ENCODE measurements around the gene UTP14C.

UTP14C gene

GRCh38 chr13:52024481-52024880 lies at the start of gene UTP14C:
UTP14C (plus strand) TSS chr13:52024691; CDS start chr13:52028805, 4,114 bp downstream.
- in situ Hi-C loops (cut with MboI; ENCODE audit: low sequenced_read_pairs, unreplicated experiment) = no loop called here
- TF ChIP-seq CTCF (IDR thresholded peaks at IDR 0.05; ENCODE audit: borderline replicate concordance, control extremely low read depth, extremely low read depth, insufficient read depth, missing control alignments) = no peak

GRCh38 chr13:51976423-51976822 lies 48.1 kb upstream of the UTP14C start:
- in situ Hi-C loops (cut with MboI; ENCODE audit: low sequenced_read_pairs, unreplicated experiment) = no loop called here
- DNase-seq (ENCODE audit: low spot score) = no peak
- no peak for TF ChIP-seq CTCF (IDR thresholded peaks at IDR 0.05; ENCODE audit: borderline replicate concordance, control extremely low read depth, extremely low read depth, insufficient read depth, missing control alignments)

More at GRCh38 chr13:52024481-52024880, at the start of gene UTP14C:
- no peak for DNase-seq (ENCODE audit: low spot score)

- in situ Hi-C loops (cut with MboI; ENCODE audit: low sequenced_read_pairs, unreplicated experiment) = no loop called here
- TF ChIP-seq CTCF (IDR thresholded peaks at IDR 0.05; ENCODE audit: borderline replicate concordance, control extremely low read depth, extremely low read depth, insufficient read depth, missing control alignments) = no peak
- no peak for DNase-seq (ENCODE audit: low spot score)
Measured at GRCh38 chr13:51976890-51977289, 47.6 kb upstream of the UTP14C start.

GRCh38 chr13:51977625-51978024 lies 46.9 kb upstream of the UTP14C start:
- in situ Hi-C loops (cut with MboI; ENCODE audit: low sequenced_read_pairs, unreplicated experiment) = no loop called here
- no peak for DNase-seq (ENCODE audit: low spot score)
- TF ChIP-seq CTCF (IDR thresholded peaks at IDR 0.05; ENCODE audit: borderline replicate concordance, control extremely low read depth, extremely low read depth, insufficient read depth, missing control alignments) = no peak

GRCh38 chr13:51978796-51979556 lies 45.5 kb upstream of the UTP14C start:
- in situ Hi-C loops (cut with MboI; ENCODE audit: low sequenced_read_pairs, unreplicated experiment) = no loop called here
- TF ChIP-seq CTCF (IDR thresholded peaks at IDR 0.05; ENCODE audit: borderline replicate concordance, control extremely low read depth, extremely low read depth, insufficient read depth, missing control alignments) = no peak
- DNase-seq (ENCODE audit: low spot score) = no peak

GRCh38 chr13:51980908-51981307 lies 43.6 kb upstream of the UTP14C start:
- no peak for TF ChIP-seq CTCF (IDR thresholded peaks at IDR 0.05; ENCODE audit: borderline replicate concordance, control extremely low read depth, extremely low read depth, insufficient read depth, missing control alignments)
- in situ Hi-C loops (cut with MboI; ENCODE audit: low sequenced_read_pairs, unreplicated experiment) = no loop called here
- no peak for DNase-seq (ENCODE audit: low spot score)
